Renal cortical epithelial cell (primary cell): ENCODE results near the gene ZNF462. TPM values are rescaled to one million over a fixed set of nuclear protein-coding genes. Genes with fewer than 3 reads are reported as not detected.
"Not testable (repeated sequence)": the region's sequence is repeated elsewhere in the genome, so short reads cannot be mapped to it uniquely, and the experiment has no call there.

Experiments used
- DNase-seq: peaks from one replicate; pipeline ENCODE4 v3.0.0-alpha.2; 2011; ENCODE audit warnings: low read depth
- total RNA-seq: library from RNA; depleted of rRNA; stranded (reverse); fragments of >200 nt; gene quantifications from 2 replicates; pipeline ENCODE4 v1.2.3, GENCODE V29; 2014

The ZNF462 gene
- total RNA-seq, 1 donor from 2014 or later: 36.1 TPM

GRCh38 chr9:106889061-106889590, 26.2 kb downstream of the ZNF462 start:
- no peak for DNase-seq

DNA sequence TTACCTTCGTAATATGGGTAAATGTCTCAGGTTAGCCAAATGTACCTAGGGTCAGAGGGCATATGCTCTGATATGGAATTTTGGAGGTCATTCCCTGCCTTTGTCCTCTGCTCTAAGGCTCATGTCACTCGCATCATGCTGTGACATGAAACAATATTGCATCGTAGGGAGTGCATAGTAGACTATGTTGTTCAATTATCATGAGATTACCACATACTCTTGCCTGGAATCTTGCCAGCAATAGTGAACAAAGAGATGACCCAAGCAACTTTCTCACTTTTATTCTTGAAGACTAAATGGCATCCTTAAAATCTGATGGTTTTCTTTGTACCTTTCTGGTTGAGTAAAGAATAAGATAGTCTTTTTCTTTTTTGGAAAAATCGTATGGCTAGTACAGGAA, 27.6 kb downstream of the ZNF462 start:
- peak; percentile 40 for DNase-seq

DNA sequence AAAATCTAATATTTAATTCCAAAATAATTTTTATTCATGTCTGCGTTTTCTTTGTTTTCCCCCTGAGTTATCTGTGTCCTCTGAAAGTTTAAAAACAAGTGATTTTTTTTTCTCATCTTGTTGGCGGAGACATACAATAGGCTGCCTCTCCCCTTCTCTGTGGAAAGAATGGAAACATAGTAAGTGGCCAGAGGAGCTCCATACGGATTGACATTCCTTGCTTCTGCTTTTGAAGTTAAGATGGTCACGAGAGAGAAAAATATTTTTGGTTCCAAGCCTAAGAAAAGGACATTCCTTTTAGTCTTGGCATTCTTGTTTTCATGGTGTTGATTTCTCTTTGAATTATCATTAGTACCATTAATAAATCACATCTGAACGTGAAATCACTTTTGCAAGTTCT, 28.3 kb downstream of the ZNF462 start:
- DNase-seq: no peak

- DNase-seq: peak; percentile 97
Observed at GRCh38 chr9:106892632-106893031, 29.7 kb downstream of the ZNF462 start.

DNA sequence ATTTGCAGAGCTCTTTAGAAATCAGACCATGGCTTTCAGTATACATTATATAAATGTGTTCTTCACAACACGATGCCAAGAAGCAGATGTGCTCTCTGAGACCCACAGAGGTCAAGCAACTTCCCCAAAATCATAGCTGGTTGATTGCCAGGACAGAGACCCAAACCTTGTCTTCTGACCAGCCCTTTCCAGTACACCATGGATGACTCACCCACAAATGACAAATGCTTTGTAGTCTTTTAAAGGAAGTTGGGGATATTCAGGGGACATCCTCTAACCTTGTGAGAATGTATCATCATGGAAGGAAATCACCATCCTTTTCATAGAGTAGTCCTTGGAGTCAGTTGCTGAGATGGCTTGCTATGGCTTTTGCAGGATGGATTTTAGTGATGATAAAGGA, 30.1 kb downstream of the ZNF462 start:
- peak; percentile 78 for DNase-seq

- peak; percentile 51 for DNase-seq
Observed at GRCh38 chr9:106896695-106897094, 33.7 kb downstream of the ZNF462 start.

GRCh38 chr9:106897236-106897635, 34.3 kb downstream of the ZNF462 start:
- DNase-seq: no peak

DNA sequence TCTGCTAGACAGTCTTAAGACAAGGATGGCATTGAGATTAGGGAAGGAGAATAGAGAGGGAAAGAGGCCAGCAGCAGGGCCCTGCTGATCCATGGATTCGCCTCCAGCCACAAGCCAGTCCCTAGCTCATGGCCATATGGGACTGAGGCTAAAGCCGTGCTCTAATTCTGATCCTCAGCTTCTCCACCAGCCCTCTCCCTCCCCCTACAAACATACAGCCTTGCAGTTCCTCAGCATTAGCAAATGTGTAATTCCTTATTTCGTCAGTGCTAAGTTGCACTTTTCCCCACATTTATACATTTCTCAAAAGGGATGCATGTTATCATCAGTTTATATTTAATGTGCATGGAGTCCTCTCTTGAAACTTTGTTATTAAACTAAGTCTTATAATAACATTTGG, 34.8 kb downstream of the ZNF462 start:
- no peak for DNase-seq

DNA sequence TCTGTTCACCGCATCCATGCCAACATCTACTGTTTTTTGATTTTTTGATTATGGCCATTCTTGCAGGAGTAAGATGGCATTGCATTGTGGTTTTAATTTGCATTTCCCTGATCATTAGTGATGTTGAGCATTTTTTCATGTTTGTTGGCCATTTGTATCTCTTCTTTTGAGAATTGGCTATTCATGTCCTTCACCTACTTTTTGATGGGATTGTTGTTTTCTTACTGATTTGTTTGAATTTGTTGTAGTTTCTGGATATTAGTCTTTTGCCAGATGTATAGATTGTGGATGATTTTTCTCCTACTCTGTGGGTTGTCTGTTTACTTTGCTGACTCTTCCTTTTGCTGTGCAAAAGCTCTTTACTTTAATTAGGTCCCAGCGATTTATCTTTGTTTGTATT, 37.6 kb downstream of the ZNF462 start:
- not testable (repeated sequence) for DNase-seq

DNA sequence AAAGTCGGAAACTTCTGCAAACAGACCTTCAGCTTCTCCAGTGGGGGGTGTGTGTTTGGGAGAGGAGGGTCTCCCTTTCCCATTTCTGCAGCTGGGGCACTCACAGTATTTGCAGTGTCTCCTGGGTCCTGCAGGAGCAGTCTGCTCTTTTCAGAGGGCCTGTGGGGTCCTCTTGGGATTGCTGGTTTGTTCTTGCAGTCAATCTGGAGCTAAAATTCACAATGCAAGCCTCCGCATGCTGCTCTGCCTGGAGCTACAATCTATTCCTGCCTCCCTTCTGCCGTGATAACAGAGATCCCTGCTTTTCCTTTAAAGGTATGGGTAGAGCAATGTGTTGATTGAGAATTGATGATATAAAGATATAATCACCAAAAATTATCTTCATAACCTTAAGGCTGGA, 43.2 kb downstream of the ZNF462 start:
- DNase-seq: no peak

DNA sequence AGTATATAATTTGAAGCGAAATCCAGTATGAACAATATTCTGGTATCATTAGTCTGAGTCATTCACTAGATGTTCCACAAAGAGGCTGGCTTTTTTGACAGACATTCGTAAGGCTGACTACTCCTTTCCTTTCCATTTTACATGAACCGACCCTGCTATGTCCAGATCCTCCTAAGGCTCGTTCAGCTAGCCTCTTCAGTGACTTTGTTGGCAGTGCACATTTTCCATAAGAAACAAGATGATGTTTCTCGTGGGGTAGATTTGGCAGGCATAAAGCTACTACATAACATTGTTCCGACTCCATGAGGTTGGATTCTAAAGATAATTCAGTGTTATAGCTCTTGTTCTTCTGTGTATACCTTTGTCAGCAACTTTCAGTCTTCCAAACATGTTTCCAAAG, 49.0 kb downstream of the ZNF462 start:
- no peak for DNase-seq

DNA sequence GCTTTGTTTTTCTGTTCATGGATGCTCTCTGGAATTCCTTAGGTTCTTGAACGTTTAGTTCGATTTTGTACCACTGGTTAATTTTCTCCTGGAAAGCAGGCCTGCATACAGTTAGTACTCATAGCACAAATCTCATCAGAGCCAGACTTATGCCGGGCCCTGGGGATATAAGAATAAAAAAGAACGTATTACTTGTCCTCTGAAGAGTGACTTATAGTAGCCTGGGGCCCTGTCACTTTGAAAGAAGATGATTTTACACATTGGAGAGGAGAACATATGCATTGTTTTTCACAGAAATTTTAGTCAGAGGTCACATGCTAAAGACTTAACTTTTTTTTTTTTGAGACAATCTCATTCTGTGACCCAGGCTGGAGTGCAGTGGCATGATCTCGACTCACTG, 50.3 kb downstream of the ZNF462 start:
- no peak for DNase-seq

DNA sequence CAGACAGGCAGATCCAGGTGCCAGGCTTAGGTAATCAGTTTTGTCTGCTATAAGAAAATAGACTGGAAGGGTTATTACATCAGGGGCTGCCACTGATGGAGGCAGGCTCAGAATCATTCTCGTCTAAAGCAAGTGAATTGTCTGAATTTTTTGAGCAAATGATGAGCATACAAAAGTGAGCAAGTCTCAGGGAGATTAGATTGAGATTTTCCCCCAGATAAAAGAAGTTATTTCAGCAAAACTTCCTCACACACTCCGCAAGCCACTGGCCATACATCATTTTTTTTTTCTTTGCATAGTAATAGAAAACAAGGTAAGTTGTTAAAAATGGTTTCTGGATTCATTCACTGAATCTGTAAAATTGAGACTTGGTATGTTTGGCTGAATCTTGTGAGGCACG, 52.9 kb downstream of the ZNF462 start:
- DNase-seq: no peak

- peak; percentile 97 for DNase-seq
Observed at GRCh38 chr9:106916466-106917235, 53.7 kb downstream of the ZNF462 start.

GRCh38 chr9:106918825-106919509, 56.0 kb downstream of the ZNF462 start:
- no peak for DNase-seq

GRCh38 chr9:106920091-106920490, 57.1 kb downstream of the ZNF462 start:
- DNase-seq: no peak

- DNase-seq: peak; percentile 84
Observed at GRCh38 chr9:106920701-106921283, 57.8 kb downstream of the ZNF462 start.

GRCh38 chr9:106921341-106921899, 58.5 kb downstream of the ZNF462 start:
- DNase-seq: peak; percentile 70

- DNase-seq: no peak
Observed at GRCh38 chr9:106922026-106922425, 59.1 kb downstream of the ZNF462 start.

GRCh38 chr9:106925392-106925791, 62.4 kb downstream of the ZNF462 start:
- DNase-seq: no peak

DNA sequence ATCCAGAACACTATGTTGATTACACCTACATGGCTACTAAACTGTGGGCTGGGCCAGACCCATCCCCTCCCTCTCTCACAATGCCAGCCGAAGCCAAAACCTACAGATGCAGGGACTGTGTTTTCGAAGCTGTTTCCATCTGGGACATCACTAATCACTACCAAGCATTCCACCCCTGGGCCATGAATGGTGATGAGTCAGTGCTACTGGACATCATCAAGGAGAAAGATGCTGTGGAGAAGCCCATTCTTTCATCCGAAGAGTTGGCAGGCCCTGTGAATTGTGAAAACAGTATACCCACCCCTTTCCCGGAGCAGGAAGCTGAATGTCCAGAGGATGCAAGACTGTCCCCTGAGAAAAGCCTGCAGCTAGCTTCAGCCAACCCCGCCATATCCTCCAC, 65.0 kb downstream of the ZNF462 start:
- DNase-seq: no peak

- DNase-seq: no peak
Observed at GRCh38 chr9:106928350-106928749, 65.4 kb downstream of the ZNF462 start.
